Neuronal stem cell (in vitro differentiated cells): Measurements from ENCODE around the gene GRXCR2.

Source experiments
- DNase-seq: peaks from one replicate; pipeline ENCODE4 v3.0.0-alpha.2; 2013; ENCODE audit warnings: low spot score
- H2AFZ ChIP-seq: one replicate; pipeline ENCODE4 v1.6.1; 2013; ENCODE audit warnings: mild to moderate bottlenecking, low read length, inconsistent platforms
- H2AK5ac ChIP-seq: 2 replicates; pipeline ENCODE4 v1.6.1; 2013; ENCODE audit warnings: low read depth, mild to moderate bottlenecking, inconsistent platforms, low read length, moderate library complexity, mixed read lengths
- H2BK120ac ChIP-seq: 2 replicates; pipeline ENCODE4 v1.6.1; 2013; ENCODE audit warnings: low read depth, mild to moderate bottlenecking, inconsistent platforms, low read length, moderate library complexity, mixed read lengths
- H2BK12ac ChIP-seq: one replicate; pipeline ENCODE4 v1.6.1; 2013; ENCODE audit warnings: low read length, inconsistent platforms
- H2BK15ac ChIP-seq: 2 replicates; pipeline ENCODE4 v1.6.1; 2013; ENCODE audit warnings: mild to moderate bottlenecking, low read length, inconsistent platforms, mixed read lengths
- H2BK5ac ChIP-seq: one replicate; pipeline ENCODE4 v1.6.1; 2013; ENCODE audit warnings: inconsistent platforms, mild to moderate bottlenecking, low read length, moderate library complexity
- H3K14ac ChIP-seq: one replicate; pipeline ENCODE4 v1.6.1; 2013; ENCODE audit warnings: low read length, inconsistent platforms
- H3K18ac ChIP-seq: 2 replicates; pipeline ENCODE4 v1.6.1; 2013; ENCODE audit warnings: low read length, inconsistent platforms
- H3K23ac ChIP-seq: 2 replicates; pipeline ENCODE4 v1.6.1; 2013; ENCODE audit warnings: low read depth, mild to moderate bottlenecking, mixed read lengths, low read length, inconsistent platforms; ENCODE audit not compliant: poor library complexity
- H3K27ac ChIP-seq: replicated peaks from 3 replicates; pipeline ENCODE4 v1.5.1; 2013; ENCODE audit warnings: low read length, inconsistent platforms
- H3K27me3 ChIP-seq, 3 experiments: 2 replicates each; pipeline ENCODE4 v1.6.1; 2013; ENCODE audit warnings: low read length in 3 of 3, mild to moderate bottlenecking in 2 of 3, inconsistent platforms in 1 of 3, low read depth in 1 of 3, mixed read lengths in 1 of 3, moderate library complexity in 1 of 3; ENCODE audit not compliant: control insufficient read depth in 3 of 3, insufficient read depth in 3 of 3
- H3K36me3 ChIP-seq, 2 donors: replicated peaks in 1 of 2; 2 replicates each; pipeline ENCODE4 v1.6.1; 2013; ENCODE audit warnings: low read length in 2 of 2; ENCODE audit not compliant: control insufficient read depth in 2 of 2, insufficient read depth in 2 of 2
- H3K4ac ChIP-seq: 2 replicates; pipeline ENCODE4 v1.6.1; 2013; ENCODE audit warnings: inconsistent platforms, mild to moderate bottlenecking, low read length, moderate library complexity
- H3K4me1 ChIP-seq, 2 donors: 1 replicate in 1 of 2; 2 replicates in 1 of 2; pipeline ENCODE4 v1.6.1; 2013; ENCODE audit warnings: low read length in 2 of 2, low read depth in 1 of 2; ENCODE audit not compliant: control insufficient read depth in 2 of 2, insufficient read depth in 1 of 2
- H3K4me2 ChIP-seq: one replicate; pipeline ENCODE4 v1.6.1; 2013; ENCODE audit warnings: mild to moderate bottlenecking, low read length, inconsistent platforms; ENCODE audit not compliant: insufficient read depth, poor library complexity, severe bottlenecking
- H3K4me3 ChIP-seq, 2 donors: 2 replicates each; pipeline ENCODE4 v1.5.1; 2013; ENCODE audit warnings: low read length in 2 of 2, mild to moderate bottlenecking in 2 of 2, inconsistent platforms in 1 of 2, moderate library complexity in 1 of 2
- H3K79me1 ChIP-seq: one replicate; pipeline ENCODE4 v1.6.1; 2013; ENCODE audit warnings: low read depth, mild to moderate bottlenecking, inconsistent platforms, low read length, moderate library complexity
- H3K9ac ChIP-seq: one replicate; pipeline ENCODE4 v1.6.1; 2013; ENCODE audit warnings: mild to moderate bottlenecking, low read depth, low read length, inconsistent platforms; ENCODE audit not compliant: poor library complexity
- H3K9me3 ChIP-seq, 2 donors: replicated peaks in 1 of 2; 2 replicates each; pipeline versions ENCODE3 to v1.6.1; 2013; ENCODE audit warnings: low read length in 2 of 2, mild to moderate bottlenecking in 2 of 2, inconsistent platforms in 1 of 2, low read depth in 1 of 2, mixed read lengths in 1 of 2, moderate library complexity in 1 of 2; ENCODE audit not compliant: control insufficient read depth in 2 of 2, insufficient read depth in 1 of 2
- H4K8ac ChIP-seq: one replicate; pipeline ENCODE4 v1.6.1; 2013; ENCODE audit warnings: low read depth, mild to moderate bottlenecking, inconsistent platforms, low read length, moderate library complexity
- H4K91ac ChIP-seq: one replicate; pipeline ENCODE4 v1.6.1; 2013; ENCODE audit warnings: low read length, low read depth, mild to moderate bottlenecking, inconsistent platforms; ENCODE audit not compliant: poor library complexity
- WGBS, 2 donors: extraction: QIAGEN DNeasy Blood & Tissue Kit; methylation state at CpG; one replicate each; pipeline ENCODE4 v1.1.7; 2013; ENCODE audit warnings: missing lambda C conversion rate in 2 of 2, mixed read lengths in 1 of 2; ENCODE audit not compliant: insufficient read length in 2 of 2, insufficient replicate concordance in 1 of 2; ENCODE audit errors: extremely low coverage in 2 of 2; 5-methylcytosine and 5-hydroxymethylcytosine counted together

GRXCR2 gene

DNA sequence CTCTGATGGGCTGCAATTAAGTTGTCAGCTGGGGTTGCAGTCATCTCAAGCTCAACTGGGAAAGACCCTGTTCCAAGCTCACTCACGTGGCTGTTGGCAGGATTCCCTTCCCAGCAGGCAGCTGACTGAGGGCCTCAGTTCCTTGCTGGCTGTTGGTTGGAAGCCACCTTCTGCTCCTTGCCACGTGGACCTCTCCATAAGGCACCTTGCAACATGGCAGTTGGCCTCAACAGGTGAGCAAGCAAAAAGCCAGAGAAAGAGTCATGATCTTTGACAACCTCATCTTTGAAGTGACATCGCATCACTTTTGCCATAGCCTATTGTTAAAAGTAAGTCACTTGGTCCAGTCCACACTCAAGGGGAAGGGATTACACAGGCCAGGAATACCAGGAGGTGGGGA lies 19.8 kb downstream of the GRXCR2 start:
- H3K23ac ChIP-seq, result peak overlapping the region; percentile 1
- no peaks in the 10 kb centered on the region for H3K36me3 ChIP-seq
- H3K27me3 ChIP-seq, result peaks cover 0 to 3% (median 0%) of the 10 kb centered on the region in 3 experiments
- no peak overlapping the region for H2AK5ac ChIP-seq
- no peaks in the 10 kb centered on the region for H3K79me1 ChIP-seq
- no peak overlapping the region for H3K4ac ChIP-seq
- no peak overlapping the region for H4K8ac ChIP-seq
- H3K18ac ChIP-seq, result peak overlapping the region; percentile 11
- WGBS, 2 donors, result no CpG with 5 or more reads among the region's 3 CpGs
- no peak overlapping the region for H4K91ac ChIP-seq
- no peak overlapping the region for H2BK15ac ChIP-seq
- no peak overlapping the region for H2BK5ac ChIP-seq
- no peak overlapping the region for H3K4me2 ChIP-seq
- H2BK12ac ChIP-seq, result no peak overlapping the region
- DNase-seq, result no peak
- no peak overlapping the region for H2BK120ac ChIP-seq
- no peak overlapping the region for H3K4me3 ChIP-seq
- no peaks in the 10 kb centered on the region for H3K9me3 ChIP-seq
- H2AFZ ChIP-seq, result no peak overlapping the region
- H3K9ac ChIP-seq, result no peak overlapping the region
- no peak overlapping the region for H3K27ac ChIP-seq
- peaks cover 0 to 7% of the 10 kb centered on the region in 2 donors for H3K4me1 ChIP-seq
- no peak overlapping the region for H3K14ac ChIP-seq

DNA sequence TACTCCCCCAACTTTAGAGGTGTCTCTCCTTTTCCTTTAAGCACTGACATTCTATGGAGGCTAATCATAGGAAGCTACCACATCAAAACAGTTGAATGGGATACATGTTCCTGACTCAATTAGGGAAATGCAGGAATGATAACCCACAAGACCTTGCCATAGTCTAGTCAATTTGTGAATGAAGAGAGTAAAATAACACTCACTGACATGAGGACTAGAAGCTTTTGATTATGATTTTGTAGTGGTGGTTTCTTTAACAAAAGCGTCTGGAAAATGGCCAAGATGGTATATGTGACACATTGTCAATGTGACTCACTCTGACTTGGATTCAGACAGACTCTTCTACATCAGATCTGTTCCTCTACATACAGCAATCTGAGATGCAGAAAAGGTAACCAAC lies 24.0 kb downstream of the GRXCR2 start:
- Histone ChIP-seq H2BK5ac (no peak overlapping the region), H4K8ac (no peak overlapping the region), H3K27ac (no peak overlapping the region), H2AK5ac (no peak overlapping the region), H3K27me3 (peaks cover 0 to 3% (median 0%) of the 10 kb centered on the region in 3 experiments), H3K79me1 (no peaks in the 10 kb centered on the region), H3K4ac (no peak overlapping the region), H3K9ac (no peak overlapping the region), H3K18ac (no peak overlapping the region), H2BK15ac (no peak overlapping the region), H4K91ac (no peak overlapping the region), H3K36me3 (no peaks in the 10 kb centered on the region), H2BK120ac (no peak overlapping the region), H3K4me3 (no peak overlapping the region), H3K14ac (no peak overlapping the region), H3K4me2 (no peak overlapping the region), H3K23ac (no peak overlapping the region), H3K9me3 (no peaks in the 10 kb centered on the region), H2AFZ (no peak overlapping the region), H3K4me1 (no peaks in the 10 kb centered on the region), H2BK12ac (no peak overlapping the region)
- DNase-seq, result no peak
- no CpG with 5 or more reads among the region's 1 CpG for WGBS, 2 donors

DNA sequence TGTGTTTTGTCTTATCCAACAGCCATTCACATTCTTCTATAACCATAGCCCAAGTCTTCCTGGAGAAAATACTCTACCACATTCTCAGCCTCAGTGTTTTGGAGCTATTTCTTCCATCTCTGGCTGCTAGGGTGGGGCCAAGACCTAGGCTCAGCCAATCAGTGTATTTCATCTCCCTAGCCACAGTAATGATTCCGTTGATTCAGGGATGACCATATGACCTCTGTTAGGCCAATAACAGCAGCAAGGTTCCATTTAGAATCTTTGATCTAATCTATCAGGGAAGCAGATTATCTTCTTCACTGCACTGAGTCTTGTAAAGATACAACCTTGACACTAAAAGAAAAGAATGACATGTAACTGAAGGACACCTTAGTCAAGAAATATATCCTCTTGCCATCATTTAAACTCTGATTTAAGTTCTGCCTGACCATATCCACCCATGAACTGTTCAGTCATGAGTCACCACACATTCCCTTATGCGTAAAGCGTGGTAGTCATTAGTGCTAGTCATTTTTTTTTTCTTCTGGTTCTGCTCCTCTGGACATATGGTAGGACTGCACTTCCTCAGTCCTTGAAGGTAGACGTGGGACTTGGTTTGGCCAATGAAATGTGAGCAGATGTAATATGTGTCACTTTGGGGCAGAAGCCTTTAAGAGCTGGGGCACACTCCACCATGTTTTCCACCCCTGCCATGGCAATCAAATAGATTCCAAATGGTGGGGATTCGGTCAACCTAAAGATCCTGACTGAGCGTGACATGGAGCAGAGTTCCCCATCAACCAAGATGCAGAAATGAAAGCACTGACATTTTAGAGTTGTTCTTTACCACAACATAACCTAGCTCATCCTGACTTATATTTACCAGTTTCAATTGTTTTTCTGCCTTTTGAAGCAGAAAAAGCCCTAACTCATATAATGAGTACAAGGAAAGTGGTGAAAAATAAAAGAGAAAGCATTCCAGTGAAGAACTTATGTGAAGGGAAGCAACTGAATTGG lies 25.0 kb downstream of the GRXCR2 start:
- Histone ChIP-seq H3K18ac (no peak overlapping the region), H2AFZ (no peak overlapping the region), H2AK5ac (no peak overlapping the region), H2BK15ac (no peak overlapping the region), H2BK12ac (no peak overlapping the region), H3K4me1 (no peaks in the 10 kb centered on the region), H3K27me3 (peaks cover 0 to 3% (median 0%) of the 10 kb centered on the region in 3 experiments), H4K8ac (no peak overlapping the region), H2BK5ac (no peak overlapping the region), H3K4me2 (no peak overlapping the region), H3K9me3 (no peaks in the 10 kb centered on the region), H3K79me1 (no peaks in the 10 kb centered on the region), H3K14ac (no peak overlapping the region), H3K27ac (no peak overlapping the region), H3K23ac (no peak overlapping the region), H2BK120ac (no peak overlapping the region), H4K91ac (no peak overlapping the region), H3K36me3 (no peaks in the 10 kb centered on the region), H3K4me3 (no peak overlapping the region), H3K9ac (no peak overlapping the region), H3K4ac (no peak overlapping the region)
- no peak for DNase-seq
- WGBS, 2 donors, result no CpG with 5 or more reads among the region's 6 CpGs

DNA sequence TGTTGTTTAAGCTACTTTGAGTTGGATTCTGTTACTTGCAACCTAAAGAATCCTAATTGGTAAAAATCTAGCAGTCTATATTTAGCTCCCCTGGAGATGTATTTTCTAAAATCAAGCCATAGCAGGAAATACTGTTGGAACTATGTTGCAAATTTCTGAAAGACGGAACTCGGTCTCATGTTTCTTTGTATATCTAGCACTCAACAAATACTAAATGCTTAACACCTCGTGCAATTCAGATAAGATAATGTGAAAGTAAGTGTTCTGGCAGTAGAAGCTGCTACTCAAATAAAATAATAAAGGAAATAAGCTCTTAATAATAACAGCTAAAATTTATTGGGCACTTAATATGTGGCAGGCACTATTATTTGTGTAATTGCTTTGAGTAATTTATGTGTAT lies 26.7 kb downstream of the GRXCR2 start:
- no peak overlapping the region for H4K91ac ChIP-seq
- no peaks in the 10 kb centered on the region for H3K79me1 ChIP-seq
- no peak overlapping the region for H3K4me2 ChIP-seq
- H2AK5ac ChIP-seq, result no peak overlapping the region
- no peak overlapping the region for H3K23ac ChIP-seq
- H3K18ac ChIP-seq, result no peak overlapping the region
- H4K8ac ChIP-seq, result no peak overlapping the region
- H2BK5ac ChIP-seq, result no peak overlapping the region
- H3K4me1 ChIP-seq, result no peaks in the 10 kb centered on the region
- H3K27me3 ChIP-seq, result peaks cover 0 to 3% (median 0%) of the 10 kb centered on the region in 3 experiments
- no peak overlapping the region for H2BK12ac ChIP-seq
- no peak overlapping the region for H3K4me3 ChIP-seq
- H3K4ac ChIP-seq, result no peak overlapping the region
- H3K27ac ChIP-seq, result no peak overlapping the region
- no peak for DNase-seq
- H2AFZ ChIP-seq, result no peak overlapping the region
- no peaks in the 10 kb centered on the region for H3K36me3 ChIP-seq
- no CpG with 5 or more reads among the region's 3 CpGs for WGBS, 2 donors
- no peak overlapping the region for H2BK120ac ChIP-seq
- H3K9me3 ChIP-seq, result no peaks in the 10 kb centered on the region
- H2BK15ac ChIP-seq, result no peak overlapping the region
- H3K9ac ChIP-seq, result no peak overlapping the region
- no peak overlapping the region for H3K14ac ChIP-seq
